ENCODE results near the gene BLTP2.

Gene BLTP2

DNA sequence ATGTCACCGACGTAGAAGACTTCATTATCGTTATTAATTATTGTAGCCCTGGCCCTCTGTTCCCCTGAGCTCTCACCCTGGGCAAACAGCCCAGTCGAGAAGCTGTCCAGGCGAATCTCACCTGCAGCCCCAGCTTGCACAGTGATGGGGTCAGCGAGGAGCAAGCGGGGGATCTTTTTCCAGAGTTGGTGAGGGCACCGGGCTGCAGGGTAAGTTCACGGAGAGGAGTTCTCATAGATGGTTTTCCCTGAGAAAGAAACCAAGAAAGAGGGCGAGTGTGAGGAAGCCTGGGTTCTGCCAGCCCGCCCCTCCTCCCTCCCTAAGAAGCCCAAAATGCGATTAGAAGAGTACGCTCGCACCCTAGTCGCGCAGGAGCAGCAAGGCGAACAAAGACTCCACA, 46.6 kb downstream of the BLTP2 start:
- DNase-seq = peak; percentile 51

DNA sequence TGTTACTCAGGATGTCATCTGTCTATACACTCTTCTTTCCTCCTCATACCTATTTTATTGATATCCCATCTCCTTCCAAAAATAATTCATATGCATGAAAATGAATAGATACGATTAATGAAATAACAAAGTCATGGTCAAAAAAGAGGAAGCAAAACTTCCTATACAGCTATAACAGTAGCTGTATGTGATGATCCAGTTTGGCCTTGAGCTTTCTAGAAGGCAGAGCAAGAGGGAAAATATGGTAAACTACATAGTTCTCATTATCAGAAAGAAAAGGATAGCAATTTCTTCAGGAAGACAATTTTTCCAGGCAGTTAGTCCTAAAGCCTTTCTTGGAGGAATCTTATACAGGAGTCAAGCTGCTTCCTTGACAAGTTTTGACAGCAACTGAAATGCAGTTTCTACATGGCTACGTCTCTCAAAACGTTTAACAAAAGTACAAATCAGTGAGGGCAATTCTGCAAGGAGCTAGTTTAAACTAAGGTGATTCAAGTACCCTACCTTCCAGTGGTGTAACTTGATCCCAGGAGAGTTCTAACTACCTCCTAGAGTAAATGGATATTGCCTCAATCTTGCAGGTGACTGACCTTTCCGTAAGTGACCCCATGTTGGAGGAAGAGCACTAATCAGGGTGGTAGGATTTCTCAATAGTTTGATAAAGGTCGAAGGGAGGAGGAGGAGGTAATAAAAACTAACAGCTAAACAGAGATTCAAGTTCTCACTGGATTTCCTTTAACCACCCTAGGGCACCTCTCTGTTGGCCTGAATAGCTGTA, 47.2 kb downstream of the BLTP2 start:
- no peak for DNase-seq
